HepG2 (cell line): Measurements from ENCODE around the gene LTB4R2. TPM values are rescaled to one million over a fixed set of nuclear protein-coding genes. Genes with fewer than 3 reads are reported as not detected.
A peak's percentile ranks its signal among the peaks of the same experiment; 100 is the strongest.

Source experiments
- ARID3A ChIP-seq: IDR thresholded peaks from 2 replicates; pipeline ENCODE4 v1.6.1; 2012; ENCODE audit warnings: low read depth, low read length, improper control_type of control experiment
- ATF4 ChIP-seq, 2 experiments: fragments of 450-650 bp in 1 of 2; sonication (generic) in 1 of 2; formaldehyde crosslinking; IDR thresholded peaks; 2 replicates each; pipeline versions ENCODE4 v1.5.0 to v1.8.0; 2020 to 2022; ENCODE audit warnings: mild to moderate bottlenecking in 1 of 2, missing genetic modification reagents in 1 of 2
- CENPX ChIP-seq: sonication (generic); formaldehyde crosslinking; IDR thresholded peaks from 2 replicates; pipeline ENCODE4 v1.9.0; 2021; ENCODE audit warnings: mild to moderate bottlenecking, missing genetic modification reagents, moderate library complexity
- HOMEZ ChIP-seq: IDR thresholded peaks from 2 replicates; pipeline ENCODE4 v1.6.1; 2016; ENCODE audit warnings: low read depth
- MEF2D ChIP-seq: sonication (generic); formaldehyde crosslinking; IDR thresholded peaks from 2 replicates; pipeline ENCODE4 v1.5.1; 2020; ENCODE audit warnings: mild to moderate bottlenecking, missing genetic modification reagents
- NAIF1 ChIP-seq: sonication (generic); formaldehyde crosslinking; IDR thresholded peaks from 2 replicates; pipeline ENCODE4 v1.5.0; 2020; ENCODE audit warnings: mild to moderate bottlenecking, missing genetic modification reagents, borderline replicate concordance
- NFE2L1 ChIP-seq: sonication (generic); formaldehyde crosslinking; IDR thresholded peaks from 2 replicates; pipeline ENCODE4 v1.4.0; 2020; ENCODE audit warnings: missing genetic modification reagents, mild to moderate bottlenecking, borderline replicate concordance
- SALL2 ChIP-seq: sonication (generic); formaldehyde crosslinking; IDR thresholded peaks from 2 replicates; pipeline ENCODE4 v1.8.1; 2023; ENCODE audit warnings: mild to moderate bottlenecking, missing genetic modification reagents, inconsistent platforms
- SAP130 ChIP-seq: IDR thresholded peaks from 2 replicates; pipeline ENCODE4 v1.6.1; 2016; ENCODE audit warnings: low read depth
- SRSF1 ChIP-seq: fragments of 200-400 bp; formaldehyde crosslinking; optimal IDR thresholded peaks from 2 replicates; pipeline ENCODE3; 2017; ENCODE audit warnings: mild to moderate bottlenecking, low read depth, low read length, moderate library complexity
- TFDP1 ChIP-seq: IDR thresholded peaks from 2 replicates; pipeline ENCODE4 v1.6.1; 2016; ENCODE audit warnings: missing compliant biosample characterization, missing genetic modification reagents, borderline replicate concordance
- ZBTB7B ChIP-seq: sonication (generic); formaldehyde crosslinking; IDR thresholded peaks from 2 replicates; pipeline ENCODE4 v1.4.0; 2020; ENCODE audit warnings: missing genetic modification reagents
- ZNF18 ChIP-seq: sonication (generic); formaldehyde crosslinking; IDR thresholded peaks from 2 replicates; pipeline ENCODE4 v1.8.0; 2022; ENCODE audit warnings: mild to moderate bottlenecking, missing genetic modification reagents; ENCODE audit not compliant: insufficient replicate concordance
- ZNF225 ChIP-seq: sonication (generic); formaldehyde crosslinking; IDR thresholded peaks from 2 replicates; pipeline ENCODE4 v1.4.0; 2020; ENCODE audit warnings: mild to moderate bottlenecking, missing genetic modification reagents
- ZNF687 ChIP-seq: sonication (generic); formaldehyde crosslinking; IDR thresholded peaks from 2 replicates; pipeline ENCODE4 v1.5.1; 2020; ENCODE audit warnings: mild to moderate bottlenecking, missing genetic modification reagents, moderate library complexity
- ZNF747 ChIP-seq: sonication (generic); formaldehyde crosslinking; IDR thresholded peaks from 2 replicates; pipeline ENCODE4 v1.8.1; 2023; ENCODE audit warnings: missing genetic modification reagents, mild to moderate bottlenecking, borderline replicate concordance
- polyA plus RNA-seq, 8 experiments: library from polyadenylated mRNA; depleted of rRNA in 3 of 8; stranded (reverse) in 7 of 8; unstranded in 1 of 8; fragments of >200 nt; fragmentation: Illumina TruSeq in 4 of 8; extraction: Trizol in 4 of 8; gene quantifications; 2 replicates each; pipeline versions ENCODE4 v1.2.1 to v1.2.3, GENCODE V29; 2011 to 2016; ENCODE audit warnings: low read depth in 4 of 8, missing spikeins in 1 of 8, mixed read lengths in 1 of 8; ENCODE audit not compliant: insufficient read depth in 1 of 8
- total RNA-seq, 5 experiments: library from RNA; depleted of rRNA; stranded (reverse); fragments of >200 nt; fragmentation: Illumina TruSeq; extraction: Trizol; gene quantifications; 2 replicates each; pipeline ENCODE4 v1.2.3, GENCODE V29; 2016; ENCODE audit warnings: low read depth in 1 of 5

LTB4R2 gene
- total and polyA plus RNA-seq, 2 of the 13 experiments (the other 11 are each of a cell fraction or from before 2014, with no cell fraction given): 3.9 to 6.9 TPM

GRCh38 chr14:24261256-24261968 lies 48.5 kb upstream of the LTB4R2 start (continued):
- no peak for TF ChIP-seq ZBTB7B (CRISPR knock-in tag)
- TF ChIP-seq ARID3A: no peak
- TF ChIP-seq ZNF225 (CRISPR knock-in tag): 0 out of 2 replicates have a peak, but pooled peaks have one; percentile 32
- no peak for TF ChIP-seq SRSF1
- TF ChIP-seq SALL2: no peak
- TF ChIP-seq MEF2D (CRISPR knock-in tag): no peak
- no peak for TF ChIP-seq NAIF1 (CRISPR knock-in tag)
- no peak for TF ChIP-seq ATF4 (CRISPR knock-in tag; IDR thresholded peaks at IDR 0.05)
- TF ChIP-seq ZNF687: no peak
- TF ChIP-seq NFE2L1 (CRISPR knock-in tag): no peak
- TF ChIP-seq ZNF18: no peak
- TF ChIP-seq TFDP1 (CRISPR knock-in tag): no peak
- no peak for TF ChIP-seq ZNF747 (CRISPR knock-in tag)
- TF ChIP-seq SAP130 (CRISPR knock-in tag): no peak
- TF ChIP-seq CENPX: no peak
- TF ChIP-seq HOMEZ (CRISPR knock-in tag): no peak
